HCT116 (cell line): ENCODE measurements around the gene BAIAP2. TPM values are rescaled to one million over a fixed set of nuclear protein-coding genes. Genes with fewer than 3 reads are reported as not detected.

Source experiments
- ATAC-seq: fragments of 200-7000 bp; cut with Tn5 transposase; 2 replicates; pipeline ENCODE4 v1.9.1; 2020; ENCODE audit warnings: mild to moderate bottlenecking, moderate library complexity
- BruUV-seq: library from RNA; stranded (reverse); fragments of 400-500 nt; replicated peaks from 2 replicates; lab custom pipeline; 2021; lab: Mats Ljungman, UMichigan
- CTCF ChIA-PET: fragments of 300-600 bp; sonication (Branson Sonifier 250); formaldehyde crosslinking; loops from one replicate; lab custom pipeline; 2021; ENCODE audit warnings: antibody characterized with exemption; lab: Charles Lee
- POLR2A ChIA-PET: fragments of 300-600, 350-600 bp; sonication (Branson Sonifier 250); formaldehyde crosslinking; loops from one replicate; lab custom pipeline; 2021; ENCODE audit warnings: antibody characterized with exemption; lab: Charles Lee
- RAD21 ChIA-PET, 2 experiments: fragments of 300-600 bp; sonication (Branson Sonifier 250); formaldehyde crosslinking; loops; one replicate each; lab custom pipeline; 2023; ENCODE audit warnings: low total read pairs in 2 of 2; ENCODE audit not compliant: uncharacterized antibody in 2 of 2, unreplicated experiment in 2 of 2, low non-redundant PET in 1 of 2; lab: Charles Lee
- DNase-seq: peaks from one replicate; pipeline ENCODE4 v3.0.0-alpha.2; 2010; ENCODE audit warnings: low read depth, low spot score
- H2AFZ ChIP-seq: fragments of 200-600 bp; shearing (Covaris generic), sonication (generic); 2 replicates; pipeline ENCODE4 v1.6.1; 2017; ENCODE audit warnings: low read depth, mixed run types, mixed read lengths, antibody characterized with exemption, low read length; ENCODE audit not compliant: poor library complexity, severe bottlenecking
- H3K27ac ChIP-seq: 2 replicates; pipeline ENCODE4 v1.5.1; 2012; ENCODE audit warnings: low read depth, low read length
- H3K27me3 ChIP-seq: fragments of 200-600 bp; sonication (generic); 2 replicates; pipeline ENCODE4 v1.6.1; 2016; ENCODE audit warnings: mixed run types, low read length, mixed read lengths; ENCODE audit not compliant: insufficient read depth
- H3K36me3 ChIP-seq, 2 experiments: fragments of 200-500 bp in 1 of 2; fragments of 200-600 bp in 1 of 2; sonication (Bioruptor generic) in 1 of 2; sonication (generic) in 1 of 2; 2 replicates each; pipeline versions ENCODE4 v1.5.1 to v1.6.1; 2014 to 2016; ENCODE audit warnings: low read length in 2 of 2, inconsistent platforms in 1 of 2, mixed read lengths in 1 of 2, mixed run types in 1 of 2; ENCODE audit not compliant: insufficient read depth in 2 of 2, control insufficient read depth in 1 of 2
- H3K4me1 ChIP-seq, 2 experiments: fragments of 200-600 bp in 1 of 2; sonication (generic) in 1 of 2; 2 replicates each; pipeline versions ENCODE4 v1.5.1 to v1.6.1; 2012 to 2017; ENCODE audit warnings: low read length in 2 of 2, inconsistent platforms in 1 of 2, mild to moderate bottlenecking in 1 of 2, mixed read lengths in 1 of 2, mixed run types in 1 of 2, moderate library complexity in 1 of 2; ENCODE audit not compliant: insufficient read depth in 2 of 2, control insufficient read depth in 1 of 2
- H3K4me2 ChIP-seq: fragments of 200-600 bp; sonication (generic); 2 replicates; pipeline ENCODE4 v1.6.1; 2017; ENCODE audit warnings: mixed run types, low read length, mixed read lengths
- H3K4me3 ChIP-seq, 2 experiments: fragments of 200-600 bp in 1 of 2; sonication (generic) in 1 of 2; replicated peaks in 1 of 2; 2 replicates each; pipeline ENCODE4 v1.5.1; 2011 to 2016; ENCODE audit warnings: low read length in 2 of 2, control low read depth in 1 of 2, low read depth in 1 of 2, mild to moderate bottlenecking in 1 of 2, mixed read lengths in 1 of 2, mixed run types in 1 of 2
- H3K79me2 ChIP-seq: fragments of 200-600 bp; sonication (generic); 2 replicates; pipeline ENCODE4 v1.6.1; 2017; ENCODE audit warnings: mild to moderate bottlenecking, mixed run types, low read length, moderate library complexity, mixed read lengths; ENCODE audit not compliant: insufficient read depth
- H3K9ac ChIP-seq: fragments of 200-600 bp; sonication (generic); 2 replicates; pipeline ENCODE4 v1.6.1; 2016; ENCODE audit warnings: low read length, mixed read lengths
- H3K9me2 ChIP-seq: fragments of 200-600 bp; sonication (generic), shearing (Covaris generic); 2 replicates; pipeline ENCODE4 v1.6.1; 2017; ENCODE audit warnings: mixed run types, mild to moderate bottlenecking, moderate library complexity; ENCODE audit not compliant: insufficient read depth
- H3K9me3 ChIP-seq, 2 experiments: fragments of 200-500 bp in 1 of 2; fragments of 200-600 bp in 1 of 2; sonication (Bioruptor generic) in 1 of 2; sonication (generic) in 1 of 2; 2 replicates each; pipeline ENCODE4 v1.6.1; 2014 to 2017; ENCODE audit warnings: low read length in 2 of 2, mixed read lengths in 2 of 2, inconsistent platforms in 1 of 2, low read depth in 1 of 2, mild to moderate bottlenecking in 1 of 2, mixed run types in 1 of 2, moderate library complexity in 1 of 2; ENCODE audit not compliant: control insufficient read depth in 1 of 2, insufficient read depth in 1 of 2
- H4K20me1 ChIP-seq: fragments of 200-600 bp; sonication (generic), shearing (Covaris generic); 2 replicates; pipeline ENCODE4 v1.6.1; 2017; ENCODE audit warnings: mixed run types, mild to moderate bottlenecking, moderate library complexity; ENCODE audit not compliant: insufficient read depth
- ATF3 ChIP-seq: IDR thresholded peaks from 2 replicates; pipeline ENCODE4 v1.6.1; 2012
- CTCF ChIP-seq, 3 experiments: fragments of 200-600 bp in 1 of 3; sonication (generic) in 1 of 3; IDR thresholded peaks in 2 of 3; conservative IDR thresholded peaks in 1 of 3; 2 replicates each; pipeline ENCODE4 v1.5.1; 2012 to 2017; ENCODE audit warnings: low read depth in 2 of 3, low read length in 2 of 3, antibody characterized with exemption in 1 of 3, borderline replicate concordance in 1 of 3, control low read depth in 1 of 3, mild to moderate bottlenecking in 1 of 3, mixed read lengths in 1 of 3, mixed run types in 1 of 3, moderate library complexity in 1 of 3; ENCODE audit not compliant: insufficient read depth in 1 of 3
- ELF1 ChIP-seq: IDR thresholded peaks from 2 replicates; pipeline ENCODE4 v1.6.1; 2012; ENCODE audit warnings: low read depth, borderline replicate concordance
- JUND ChIP-seq: IDR thresholded peaks from 2 replicates; pipeline ENCODE4 v1.6.1; 2012
- MAX ChIP-seq: IDR thresholded peaks from 2 replicates; pipeline ENCODE4 v1.6.1; 2012
- POLR2A ChIP-seq: IDR thresholded peaks from 2 replicates; pipeline ENCODE4 v1.7.0; 2011; ENCODE audit warnings: borderline replicate concordance; ENCODE audit not compliant: insufficient read depth, insufficient read length; ENCODE audit errors: extremely low read depth
- POLR2AphosphoS5 ChIP-seq: IDR thresholded peaks from 2 replicates; pipeline ENCODE4 v1.6.1; 2011; ENCODE audit warnings: mild to moderate bottlenecking, low read depth, low read length, moderate library complexity
- SP1 ChIP-seq: IDR thresholded peaks from 2 replicates; pipeline ENCODE4 v1.6.1; 2012; ENCODE audit warnings: low read depth
- intact Hi-C: fragments of 100-400 bp; cut with micrococcal nuclease; formaldehyde crosslinking; loops from 2 replicates; pipeline ENCODE4 v1.10.0; 2022
- total RNA-seq: library from RNA; stranded (reverse); gene quantifications from one replicate; pipeline ENCODE4 v1.2.1, GENCODE V29; 2021; ENCODE audit not compliant: unreplicated experiment

BAIAP2 gene
- total RNA-seq, 1 experiment from 2014 or later = 105 TPM

GRCh38 chr17:81054308-81054707 lies 19.4 kb downstream of the BAIAP2 start:
- TF ChIP-seq SP1 (no peak), ELF1 (no peak), POLR2A (no peak), MAX (no peak), CTCF (IDR thresholded peaks at IDR 0.05 in 2 of 3, conservative IDR thresholded peaks at IDR 0.05 in 1 of 3; ENCODE audit: borderline replicate concordance in 1 of 3, insufficient read depth in 1 of 3, low read depth in 2 of 3, low read length in 2 of 3) (no peak), POLR2AphosphoS5 (no peak), JUND (no peak), ATF3 (no peak)
- Histone ChIP-seq H3K4me3 (no peak overlapping the region), H3K79me2 (peaks cover 93% of the 10 kb centered on the region), H3K36me3 (peaks cover 17 to 27% of the 10 kb centered on the region in 2 experiments; a peak in 3 of 4 replicates), H3K4me2 (no peak overlapping the region), H3K27ac (no peak overlapping the region; the same call in 1 of the 2 replicates), H3K9me2 (no peaks in the 10 kb centered on the region), H3K9ac (no peak overlapping the region), H3K9me3 (no peaks in the 10 kb centered on the region), H2AFZ (no peak overlapping the region), H3K4me1 (peaks cover 24 to 50% of the 10 kb centered on the region in 2 experiments), H4K20me1 (peaks cover 13% of the 10 kb centered on the region; the same call in 1 of the 2 replicates), H3K27me3 (no peaks in the 10 kb centered on the region)
- no peak for DNase-seq
- ChIA-PET CTCF (no interaction called here), RAD21 (no interaction called here), POLR2A (no interaction called here)
- ATAC-seq = no peak
- BruUV-seq = no TSS peak
- intact Hi-C loops = no loop called here
